ENCODE results near the gene TCP11L2.
"Not testable (repeated sequence)": the region's sequence is repeated elsewhere in the genome, so short reads cannot be mapped to it uniquely, and the experiment has no call there.

TCP11L2 gene

DNA sequence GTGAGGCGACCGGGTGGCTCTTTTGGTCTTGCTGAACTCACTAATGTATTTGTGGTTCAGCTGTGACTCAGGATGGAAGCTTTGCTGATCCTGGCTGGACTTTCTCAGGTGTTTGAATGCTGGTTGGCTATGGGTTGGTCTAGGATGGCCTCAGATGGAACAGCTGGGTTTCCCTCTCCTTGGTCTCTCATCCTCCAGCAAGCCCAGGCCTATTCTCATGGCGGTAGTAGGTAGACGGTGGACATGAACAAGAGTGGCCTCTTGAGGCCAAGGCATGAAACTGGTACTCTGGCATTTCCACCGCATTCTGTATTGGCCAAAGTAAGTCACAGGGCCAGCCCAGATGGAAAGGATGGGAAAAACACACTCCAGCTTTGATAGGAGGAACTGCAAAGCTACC is 43.2 kb downstream of the TCP11L2 start:
- DNase-seq, result peak; percentile 48

DNA sequence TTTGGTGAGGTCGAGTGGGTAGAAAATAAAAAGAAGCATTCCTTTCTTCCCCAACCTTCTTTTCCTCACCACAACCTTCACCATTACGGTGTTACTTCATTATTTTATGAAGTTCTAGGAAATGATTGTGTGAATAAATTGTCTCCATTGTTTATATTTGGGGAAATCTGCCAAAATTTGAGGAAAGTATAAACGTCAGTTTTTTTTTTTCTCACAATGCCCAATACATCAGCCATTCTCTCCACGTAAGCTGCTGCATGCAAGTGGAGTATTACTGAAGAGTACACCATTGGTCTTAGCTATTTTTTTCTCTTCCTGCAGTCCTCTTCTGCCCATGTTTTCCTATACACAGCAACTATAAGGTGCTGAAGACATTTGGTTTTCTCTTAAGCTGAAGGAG is 45.9 kb downstream of the TCP11L2 start:
- no peak for DNase-seq

DNA sequence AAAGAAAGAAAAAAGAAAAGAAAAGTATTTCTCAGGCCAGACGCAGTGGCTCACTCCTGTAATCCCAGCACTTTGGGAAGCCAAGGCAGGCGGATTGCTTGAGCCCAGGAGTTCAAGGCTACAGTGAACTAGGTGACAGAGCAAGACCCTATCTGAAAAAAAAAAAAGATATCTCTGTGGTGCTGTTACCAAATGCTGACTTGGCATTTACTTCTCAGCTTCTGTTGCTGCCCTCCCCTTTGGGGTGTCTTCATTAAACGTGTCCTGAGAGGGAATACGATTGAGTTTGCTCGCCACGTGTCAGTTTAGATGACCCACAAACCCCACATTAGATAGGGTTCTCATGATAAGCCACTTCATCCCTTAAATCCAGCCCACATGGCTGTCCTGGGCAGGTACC is 50.6 kb downstream of the TCP11L2 start:
- DNase-seq, result no peak

GRCh38 chr12:106357549-106358395 is 55.2 kb downstream of the TCP11L2 start, which contains the start of gene POLR3B:
Gene POLR3B, plus strand, starts transcription at chr12:106357748. Its CDS starts 132 bp downstream, at chr12:106357880.
- DNase-seq, result peak; percentile 96

GRCh38 chr12:106358396-106359241 is 56.1 kb downstream of the TCP11L2 start:
- peak; percentile 58 for DNase-seq

DNA sequence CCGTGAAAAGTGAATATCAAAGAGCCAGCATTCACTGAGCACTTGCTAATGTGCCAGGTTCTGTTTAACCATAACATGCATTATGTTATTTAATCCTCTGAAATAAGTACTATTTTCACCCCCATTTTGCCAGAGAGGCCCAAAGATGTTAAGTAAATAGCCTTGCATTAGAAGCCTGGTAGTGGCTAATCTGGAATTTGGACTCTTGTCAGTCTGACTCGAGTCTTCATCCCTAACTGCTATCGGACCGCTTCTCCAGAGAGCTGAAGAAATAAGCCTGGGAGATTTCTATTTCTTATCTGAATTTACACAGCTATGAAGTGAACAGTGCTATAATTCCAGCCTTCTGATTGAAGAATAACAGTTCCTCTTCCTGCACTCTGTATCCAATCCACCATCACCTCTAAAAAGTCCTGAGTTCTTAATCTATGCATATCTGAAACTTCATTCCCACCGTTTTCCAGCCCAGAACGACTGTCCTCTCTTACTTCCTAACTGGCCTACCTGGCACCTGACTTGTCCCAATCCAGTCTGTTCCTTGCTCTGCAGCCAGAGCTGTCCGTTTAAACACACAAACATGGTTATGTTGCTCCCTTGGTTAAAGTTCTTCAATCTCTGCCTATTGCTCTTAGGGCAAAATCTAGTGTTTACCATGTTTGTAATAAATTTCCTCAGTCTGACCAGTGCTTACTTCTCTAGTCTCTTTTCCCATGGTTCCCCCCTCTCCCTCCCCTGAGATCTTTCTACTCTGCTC is 57.3 kb downstream of the TCP11L2 start:
- no peak for DNase-seq

- DNase-seq, result no peak
These were observed 58.0 kb downstream of the TCP11L2 start for GRCh38 chr12:106360400-106360994.

DNA sequence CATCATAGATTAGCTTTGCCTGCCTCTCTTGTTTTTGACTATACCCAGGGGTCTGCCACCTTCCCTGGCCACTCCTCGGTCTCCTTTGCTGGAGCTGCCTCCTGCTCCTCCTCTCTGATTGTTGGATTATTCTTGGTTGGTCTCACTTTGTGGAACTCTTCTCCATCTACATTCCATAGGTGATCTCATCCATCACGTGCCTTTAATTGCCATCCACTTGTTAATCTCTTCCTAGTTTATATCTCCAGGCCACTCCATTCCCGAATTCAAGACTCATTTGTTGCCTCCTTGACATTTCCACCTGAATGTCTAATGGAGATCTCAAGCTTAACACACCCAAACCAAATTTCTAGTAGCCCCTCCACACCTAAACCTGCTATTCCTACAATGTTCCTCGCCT is 60.4 kb downstream of the TCP11L2 start:
- DNase-seq, result no peak

- no peak for DNase-seq
These were observed 61.7 kb downstream of the TCP11L2 start for GRCh38 chr12:106364261-106364660.

DNA sequence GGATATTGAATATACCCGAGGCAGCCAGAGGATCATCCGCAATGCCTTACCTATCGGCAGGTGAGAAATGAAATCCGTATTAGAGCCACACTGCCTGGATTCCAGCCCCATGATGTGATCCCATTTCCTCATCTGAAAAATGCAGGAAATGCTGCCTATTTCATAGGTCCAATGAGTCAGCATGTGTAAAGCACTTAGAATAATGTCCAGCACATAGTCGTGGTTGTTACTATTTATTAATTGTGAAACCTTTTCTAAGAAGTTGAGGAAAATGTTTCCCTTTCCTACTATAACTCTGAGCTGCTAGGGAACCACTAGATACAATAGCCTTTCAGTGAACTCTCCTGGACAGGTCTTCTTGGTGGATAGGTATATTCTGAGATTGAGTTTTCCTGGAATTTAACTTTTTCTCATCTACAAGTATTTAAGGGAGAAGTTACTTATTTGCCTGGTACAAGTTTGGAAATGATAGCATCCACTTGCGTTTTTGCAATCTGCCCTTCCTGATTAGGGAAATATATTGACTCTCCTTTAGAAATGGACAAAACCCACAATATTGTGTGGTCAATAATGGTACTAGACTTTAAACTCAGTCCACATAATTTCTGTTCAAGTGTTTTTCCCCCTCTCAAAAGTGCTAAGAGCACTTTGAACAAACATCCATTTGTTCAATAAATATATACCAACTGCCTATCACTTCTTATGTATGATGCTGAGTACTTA is 67.3 kb downstream of the TCP11L2 start:
- peak; percentile 82 for DNase-seq

- no peak for DNase-seq
These were observed 76.3 kb downstream of the TCP11L2 start for GRCh38 chr12:106378788-106379187.

DNA sequence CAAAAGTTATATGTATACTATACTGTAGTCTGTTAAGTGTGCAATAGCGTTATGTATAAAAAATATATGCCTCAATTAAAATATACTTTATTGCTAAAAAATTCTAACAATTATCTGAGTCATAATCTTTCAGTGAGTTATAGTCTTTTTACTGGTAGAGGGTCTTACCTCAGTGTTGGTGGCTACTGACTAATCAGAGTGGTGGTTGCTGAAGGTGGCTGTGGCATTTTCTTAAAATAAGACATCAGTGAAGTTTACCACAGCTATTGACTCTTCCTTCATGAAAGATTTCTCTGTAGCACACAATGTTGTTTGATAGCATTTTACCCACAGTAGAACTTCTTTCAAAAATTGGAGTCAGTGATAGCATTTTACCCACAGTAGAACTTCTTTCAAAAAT is 78.4 kb downstream of the TCP11L2 start:
- DNase-seq, result peak; percentile 22

DNA sequence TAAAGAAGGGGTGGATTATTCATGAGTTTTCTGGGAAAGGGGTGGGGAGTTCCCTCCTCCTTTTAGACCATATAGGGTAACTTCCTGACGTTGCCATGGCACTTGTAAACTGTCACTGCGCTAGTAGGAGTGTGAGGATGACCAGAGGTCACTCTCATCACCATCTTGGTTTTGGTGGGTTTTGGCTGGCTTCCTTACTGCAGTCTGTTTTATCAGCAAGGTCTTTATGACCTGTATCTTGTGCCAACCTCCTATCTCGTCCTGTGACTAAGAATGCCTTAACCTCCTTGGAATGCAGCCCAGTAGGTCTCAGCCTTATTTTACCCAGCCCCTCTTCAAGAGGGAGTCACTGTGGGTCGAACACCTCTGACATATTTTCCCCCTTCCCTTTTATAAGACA is 79.3 kb downstream of the TCP11L2 start:
- DNase-seq, result not testable (repeated sequence)

DNA sequence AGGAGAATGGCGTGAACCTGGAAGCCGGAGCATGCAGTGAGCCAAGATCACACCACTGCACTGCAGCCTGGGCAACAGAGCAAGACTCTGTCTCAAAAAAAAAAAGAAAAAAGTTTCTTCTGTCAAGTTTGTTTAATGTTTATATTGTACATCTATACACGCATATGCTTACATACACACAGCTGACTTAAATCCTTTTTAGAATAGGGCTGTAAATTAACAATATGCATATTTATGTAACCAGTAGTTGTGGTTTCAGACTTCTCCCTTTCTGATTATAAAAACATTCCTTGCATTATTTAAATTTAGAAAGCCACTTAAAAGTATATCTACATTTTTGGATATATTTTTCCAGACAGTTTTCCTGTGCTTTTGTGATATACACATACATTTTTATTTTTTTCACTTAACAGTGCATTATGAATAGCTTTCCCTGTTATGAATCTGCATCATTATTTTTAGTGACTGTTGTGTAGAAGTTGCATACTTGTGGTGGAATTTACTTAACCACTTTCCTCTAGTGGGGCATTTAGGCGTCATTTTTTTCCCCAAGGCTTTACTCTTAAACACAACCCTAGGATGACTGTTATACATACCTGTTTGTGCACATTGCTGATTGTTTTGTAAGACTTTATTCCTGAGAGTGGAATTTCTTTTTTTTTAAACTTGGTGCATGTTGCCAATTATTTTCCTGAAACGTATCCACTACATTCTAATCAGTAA is 84.4 kb downstream of the TCP11L2 start:
- peak; percentile 84 for DNase-seq

DNA sequence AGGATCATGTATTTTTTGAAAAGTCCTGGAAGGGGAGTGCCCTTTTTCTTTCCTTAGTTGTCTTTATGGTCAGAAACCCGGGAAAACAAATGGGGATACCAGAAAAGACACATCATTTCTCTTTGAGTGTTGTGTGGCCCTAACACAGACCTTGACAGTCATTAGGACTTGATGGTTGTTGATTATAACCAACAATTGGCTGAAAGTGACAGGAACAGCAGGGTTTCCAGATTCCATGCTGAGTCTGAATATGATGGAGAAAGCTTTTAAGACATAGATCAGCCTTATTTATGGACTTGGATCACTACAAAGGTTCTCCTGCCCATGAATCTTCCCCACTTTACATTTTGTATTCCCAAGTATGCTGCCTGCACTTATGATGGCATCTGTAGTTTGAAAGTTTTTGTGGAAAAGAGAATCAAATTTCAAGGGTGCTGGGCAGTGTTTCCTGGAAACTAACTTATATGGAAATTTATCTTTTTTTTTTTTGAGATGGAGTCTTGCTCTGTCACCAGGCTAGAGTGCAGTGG is 85.4 kb downstream of the TCP11L2 start:
- peak; percentile 20 for DNase-seq

- peak; percentile 32 for DNase-seq
These were observed 86.6 kb downstream of the TCP11L2 start for GRCh38 chr12:106389151-106389550.

GRCh38 chr12:106392759-106393158 is 90.2 kb downstream of the TCP11L2 start:
- DNase-seq, result no peak
